Left lobe of liver (tissue), 2 donors: ENCODE measurements around the gene MYO5B. TPM values are rescaled to one million over a fixed set of nuclear protein-coding genes. Genes with fewer than 3 reads are reported as not detected.
"Not testable (repeated sequence)": the region's sequence is repeated elsewhere in the genome, so short reads cannot be mapped to it uniquely, and the experiment has no call there.

Source experiments
- ATAC-seq: fragments of 200-7000 bp; cut with Tn5 transposase; one replicate; pipeline ENCODE4 v1.9.1; 2020; ENCODE audit warnings: mild to moderate bottlenecking, moderate library complexity
- DNase-seq: peaks from one replicate; pipeline ENCODE4 v3.0.0-alpha.2; 2020; ENCODE audit warnings: low spot score
- total RNA-seq: library from RNA; stranded (reverse); gene quantifications from one replicate; pipeline ENCODE4 v1.2.1, GENCODE V29; 2021
- donor health status: DM: no; HTN: no; CAD: no; lungs with moderate emphysema.
- donor health status: DM: no; HTN: yes; CAD: no.

Gene MYO5B
- total RNA-seq, 1 donor from 2014 or later: 16.1 TPM

DNA sequence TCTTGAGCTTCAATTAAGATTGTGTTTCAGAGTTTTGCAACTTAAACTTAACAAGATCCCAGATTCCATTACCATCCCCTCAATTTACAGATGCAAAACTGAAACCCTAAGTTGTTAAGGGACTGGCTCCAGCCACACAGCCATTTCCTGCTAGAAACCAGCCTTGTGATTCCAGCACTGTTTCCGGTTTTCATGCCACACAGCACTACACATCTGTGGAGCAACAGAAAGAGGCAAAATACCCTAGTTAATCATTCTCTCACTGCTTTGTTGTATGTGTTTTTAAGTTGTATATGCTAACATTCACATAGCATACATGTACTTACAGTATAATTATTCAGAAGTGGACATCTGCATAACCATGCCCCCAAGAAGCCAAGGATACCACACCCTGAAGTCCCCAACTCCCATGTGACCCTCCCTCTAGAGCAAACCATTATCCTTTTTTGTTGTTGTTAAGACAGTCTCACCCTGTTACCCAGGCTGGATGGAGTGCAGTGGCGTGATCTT lies 87.4 kb downstream of the MYO5B start:
- no peak for DNase-seq
- ATAC-seq: no peak

DNA sequence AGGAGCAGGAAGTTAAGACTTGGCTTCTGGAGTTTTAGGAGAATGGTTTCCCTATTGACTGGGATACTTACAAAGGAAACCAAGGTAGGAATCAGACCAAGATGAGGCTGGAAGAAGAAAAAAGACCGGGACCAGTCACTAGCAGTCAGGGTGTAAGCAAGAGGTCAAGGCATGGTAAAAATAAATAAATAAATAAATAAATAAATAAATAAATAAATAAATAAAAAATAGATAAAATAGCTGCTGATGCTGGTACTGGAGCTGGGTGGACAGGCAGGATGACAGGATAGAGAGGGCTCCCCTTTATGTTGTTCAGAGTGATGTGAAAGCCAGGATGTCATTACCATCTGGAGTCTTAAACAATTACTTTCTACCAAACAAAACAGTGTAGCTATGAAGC lies 89.9 kb downstream of the MYO5B start:
- DNase-seq (no peak), ATAC-seq (no peak)

DNA sequence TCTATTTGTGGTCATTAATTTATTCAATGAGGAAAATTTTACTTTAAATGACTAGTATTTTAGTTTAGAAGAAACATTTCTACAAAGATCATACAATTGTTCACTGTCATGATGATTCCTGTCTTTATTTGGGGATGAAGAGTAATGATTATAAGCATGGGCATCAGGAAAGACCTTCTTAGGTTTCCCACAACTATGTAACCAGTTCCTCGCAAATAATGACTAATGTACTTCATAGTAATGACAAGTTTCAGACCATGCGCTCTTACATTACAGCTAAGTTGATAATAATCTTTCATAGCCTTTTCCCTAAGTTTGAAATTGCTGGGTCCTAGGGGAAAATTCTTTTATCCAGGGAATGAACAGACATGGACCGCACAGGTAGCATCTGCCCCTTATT lies 90.5 kb downstream of the MYO5B start:
- DNase-seq (no peak), ATAC-seq (no peak)

GRCh38 chr18:50099725-50100407 lies 95.1 kb downstream of the MYO5B start:
- ATAC-seq (peak; percentile 26), DNase-seq (no peak)

GRCh38 chr18:50097702-50098101 lies 97.2 kb downstream of the MYO5B start:
- DNase-seq: no peak
- no peak for ATAC-seq

DNA sequence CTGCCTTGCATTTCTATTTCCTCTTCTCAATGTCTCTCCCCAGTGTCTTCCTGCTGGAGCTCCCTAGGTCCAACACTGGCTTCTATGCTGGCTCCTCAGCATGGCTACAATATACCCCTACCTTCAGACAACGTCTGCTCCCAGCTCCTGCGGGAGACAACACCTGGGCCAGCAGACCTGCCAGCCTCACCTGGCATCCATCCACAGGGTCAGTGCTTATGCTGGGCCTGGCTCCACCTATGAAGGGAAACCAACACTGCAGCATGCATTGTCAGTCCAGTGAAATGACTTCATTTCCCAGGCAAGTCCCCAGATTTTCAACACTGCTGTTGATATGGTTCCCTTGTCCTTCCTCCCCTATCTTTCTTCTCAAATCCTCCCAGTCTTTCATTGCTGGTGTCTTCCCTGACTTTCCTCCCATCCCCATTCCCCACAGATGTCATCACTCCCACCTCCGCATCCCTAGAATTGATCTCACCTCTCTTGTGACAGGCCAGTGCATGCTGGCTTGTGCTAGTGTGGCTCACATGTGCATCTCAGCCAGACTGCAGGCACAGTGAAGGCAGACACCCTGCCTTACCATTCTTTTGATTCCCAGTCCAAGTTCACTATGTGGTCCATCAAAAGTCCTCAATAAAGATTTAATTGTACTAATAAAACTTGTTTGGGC lies 98.0 kb downstream of the MYO5B start:
- DNase-seq (no peak), ATAC-seq (peak; percentile 54)

GRCh38 chr18:50094786-50095185 lies 100.2 kb downstream of the MYO5B start:
- DNase-seq, ATAC-seq: not testable (repeated sequence)

DNA sequence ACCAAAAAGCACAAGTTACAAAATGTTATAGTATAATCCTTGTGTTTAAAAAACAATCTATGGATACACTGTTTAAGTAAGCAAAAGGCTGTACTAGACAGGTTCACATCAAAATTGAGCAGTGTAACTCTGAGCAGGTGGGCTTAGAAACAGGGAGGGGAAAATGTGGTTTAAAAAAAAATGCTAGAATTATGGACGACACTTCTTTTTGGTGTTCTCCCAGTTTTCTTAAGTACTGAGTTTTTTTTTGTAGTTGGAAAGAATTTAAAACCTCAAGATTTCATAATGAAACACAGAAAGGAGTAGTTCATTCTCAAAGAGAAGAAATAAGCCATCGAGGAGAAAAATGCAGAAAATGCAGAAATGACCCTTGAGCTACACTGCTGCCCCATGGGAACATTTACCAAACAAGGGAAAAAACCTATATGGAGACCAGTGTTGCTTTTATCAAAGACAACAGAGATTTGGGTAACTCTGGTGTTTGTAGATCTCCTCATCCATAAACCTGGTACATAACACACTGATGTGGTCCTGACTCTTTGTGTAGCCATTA lies 100.7 kb downstream of the MYO5B start:
- ATAC-seq (no peak), DNase-seq (no peak)

DNA sequence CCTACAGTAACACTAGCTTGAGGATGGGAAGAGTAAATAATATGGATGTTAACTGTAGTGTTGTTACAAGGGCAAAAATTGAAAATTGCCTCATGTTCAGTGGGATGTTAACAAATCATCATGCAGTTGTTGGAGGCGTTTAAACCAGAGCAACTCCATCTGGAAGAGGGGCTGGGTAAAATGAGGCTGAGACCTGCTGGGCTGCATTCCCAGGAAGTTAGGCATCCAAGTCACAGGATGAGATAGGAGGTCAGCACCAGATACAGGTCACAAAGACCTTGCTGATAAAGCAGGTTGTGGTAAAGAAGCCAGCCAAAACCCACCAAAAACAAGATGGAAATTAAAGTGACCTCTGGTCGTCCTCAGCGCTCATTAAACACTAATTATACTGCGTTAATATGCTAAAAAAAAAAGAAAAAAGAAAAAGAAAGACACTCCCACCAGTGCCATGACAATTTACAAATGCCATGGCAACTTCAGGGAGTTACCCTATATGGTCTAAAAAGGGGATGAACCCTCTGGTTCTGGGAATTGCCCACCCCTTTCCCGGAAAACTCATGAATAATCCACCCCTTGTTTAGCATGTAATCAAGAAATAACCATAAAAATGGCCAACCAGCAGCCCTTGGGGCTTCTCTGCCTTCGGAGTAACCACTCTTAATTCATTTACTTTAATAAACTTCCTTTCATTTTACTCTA lies 101.4 kb downstream of the MYO5B start:
- ATAC-seq: no peak
- DNase-seq: no peak

DNA sequence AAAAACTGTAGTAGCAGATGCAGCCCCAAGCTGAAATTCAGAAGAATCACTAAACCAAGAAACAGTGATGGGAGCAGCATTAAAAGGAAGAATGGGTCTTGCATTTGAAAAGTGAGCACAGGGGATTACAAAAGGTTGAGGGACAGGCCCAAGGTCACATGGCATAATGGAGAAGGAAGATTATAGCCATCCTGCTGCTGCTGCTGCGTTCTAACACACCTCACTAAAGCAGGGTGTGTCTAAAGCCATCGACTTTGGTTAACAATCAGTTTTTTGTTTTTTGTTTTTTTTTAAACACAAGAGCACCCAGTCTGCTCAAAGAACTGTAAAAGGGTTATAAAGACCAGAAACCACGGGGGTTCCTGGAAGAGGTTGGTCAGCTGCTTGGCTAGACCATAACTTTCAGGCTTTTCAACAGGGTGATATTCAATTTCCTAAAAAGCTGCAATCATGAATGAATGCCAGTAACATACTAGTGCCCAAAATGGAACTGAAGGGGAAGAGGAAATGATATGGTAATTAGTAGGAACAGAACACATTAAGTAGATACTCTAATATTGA lies 102.6 kb downstream of the MYO5B start:
- ATAC-seq (no peak), DNase-seq (no peak)

- DNase-seq (no peak), ATAC-seq (no peak)
Observed at GRCh38 chr18:50091509-50092244, 103.3 kb downstream of the MYO5B start.

GRCh38 chr18:50090370-50091312 lies 104.3 kb downstream of the MYO5B start:
- no peak for ATAC-seq
- DNase-seq: no peak

GRCh38 chr18:50089702-50090101 lies 105.2 kb downstream of the MYO5B start:
- no peak for DNase-seq
- ATAC-seq: no peak

DNA sequence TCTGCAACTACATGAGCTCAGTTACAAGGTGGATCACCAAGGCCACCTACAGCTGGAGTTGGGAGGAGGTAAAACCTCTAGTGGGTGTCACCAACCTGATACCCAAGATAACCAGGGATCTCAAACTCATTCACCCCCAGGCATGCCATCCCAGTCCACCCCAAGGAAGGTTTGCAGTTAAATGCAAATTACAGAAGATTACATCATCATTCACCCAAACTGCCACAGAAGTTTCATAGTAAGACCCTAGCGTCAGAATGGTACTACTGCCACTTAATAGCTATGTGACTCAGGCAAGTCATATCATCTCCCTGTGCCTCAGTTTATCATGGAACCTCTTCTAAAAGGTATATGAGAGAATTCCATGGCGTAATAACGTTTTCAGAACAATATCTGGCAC lies 111.2 kb downstream of the MYO5B start:
- no peak for ATAC-seq
- no peak for DNase-seq

- ATAC-seq (no peak), DNase-seq (no peak)
Observed at GRCh38 chr18:50080932-50081560, 113.9 kb downstream of the MYO5B start.

DNA sequence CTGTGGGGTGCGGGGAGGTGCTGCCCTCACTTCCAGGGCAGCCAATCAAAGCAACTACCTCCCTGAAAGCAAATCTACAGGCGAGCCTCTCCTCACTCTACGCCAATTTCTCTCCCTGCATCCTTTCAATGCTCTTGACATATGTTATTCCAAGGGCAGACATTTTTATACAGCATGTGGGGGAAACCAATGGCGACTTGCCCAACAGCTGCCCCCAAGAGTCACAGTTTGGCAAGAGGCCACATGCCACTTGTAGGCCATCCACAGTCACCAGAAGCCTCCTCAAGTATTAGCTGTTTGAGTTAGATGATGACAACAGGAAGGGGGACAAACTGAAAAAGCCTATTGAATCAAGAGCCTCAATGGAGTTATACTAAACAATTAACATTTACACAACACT lies 114.6 kb downstream of the MYO5B start:
- ATAC-seq: no peak
- no peak for DNase-seq

- DNase-seq: peak; percentile 96
- peak; percentile 97 for ATAC-seq
Observed at GRCh38 chr18:50079571-50080295, 115.2 kb downstream of the MYO5B start.

GRCh38 chr18:50076277-50076676 lies 118.7 kb downstream of the MYO5B start:
- ATAC-seq (no peak), DNase-seq (no peak)
